Caco-2 (cell line): ENCODE measurements around the gene OR4N2. TPM values are rescaled to one million over a fixed set of nuclear protein-coding genes. Genes with fewer than 3 reads are reported as not detected.

ENCODE experiments used
- BruUV-seq: library from RNA; stranded (reverse); fragments of 400-500 nt; replicated peaks from 2 replicates; lab custom pipeline; 2021; lab: Mats Ljungman, UMichigan
- CTCF ChIA-PET: fragments of 300-600 bp; sonication (Branson Sonifier 250); formaldehyde crosslinking; loops from one replicate; lab custom pipeline; 2022; ENCODE audit warnings: antibody characterized with exemption; lab: Charles Lee
- POLR2A ChIA-PET: fragments of 300-600 bp; sonication (Branson Sonifier 250); formaldehyde crosslinking; loops from one replicate; lab custom pipeline; 2022; ENCODE audit warnings: antibody characterized with exemption; lab: Charles Lee
- DNase-seq, 2 experiments: peaks; one replicate each; pipeline versions ENCODE4 v3.0.0 to v3.0.0-alpha.2; 2020 to 2022
- H3K27me3 ChIP-seq: replicated peaks from 2 replicates; pipeline ENCODE4 v1.6.0; 2011; ENCODE audit warnings: low read length; ENCODE audit not compliant: control insufficient read depth, insufficient read depth
- H3K36me3 ChIP-seq: 2 replicates; pipeline ENCODE4 v1.5.1; 2011; ENCODE audit warnings: low read length; ENCODE audit not compliant: control insufficient read depth, insufficient read depth
- H3K4me1 ChIP-seq: fragments of 250-450 bp; sonication (Bioruptor Pico); 2 replicates; pipeline ENCODE4 v1.5.1; 2020; ENCODE audit warnings: mild to moderate bottlenecking
- H3K4me3 ChIP-seq: 2 replicates; pipeline ENCODE4 v1.5.1; 2011; ENCODE audit warnings: low read depth, mild to moderate bottlenecking, control low read depth, low read length
- H3K9me3 ChIP-seq: fragments of 250-450 bp; sonication (Bioruptor Pico); 2 replicates; pipeline ENCODE4 v1.5.1; 2020; ENCODE audit warnings: mild to moderate bottlenecking, moderate library complexity
- H3K27ac Mint-ChIP-seq: one replicate; pipeline ENCODE4 v1.8.0; 2022; ENCODE audit warnings: mixed read lengths; ENCODE audit not compliant: unreplicated experiment
- H3K27me3 Mint-ChIP-seq: one replicate; pipeline ENCODE4 v1.8.0; 2022; ENCODE audit warnings: mixed read lengths; ENCODE audit not compliant: insufficient read depth, unreplicated experiment
- H3K36me3 Mint-ChIP-seq: one replicate; pipeline ENCODE4 v1.8.0; 2022; ENCODE audit warnings: mild to moderate bottlenecking, mixed read lengths; ENCODE audit not compliant: insufficient read depth, unreplicated experiment
- H3K4me1 Mint-ChIP-seq: one replicate; pipeline ENCODE4 v1.8.0; 2022; ENCODE audit warnings: low read depth, mixed read lengths; ENCODE audit not compliant: unreplicated experiment
- H3K4me3 Mint-ChIP-seq: one replicate; pipeline ENCODE4 v1.8.0; 2022; ENCODE audit warnings: mild to moderate bottlenecking, moderate library complexity, mixed read lengths; ENCODE audit not compliant: unreplicated experiment
- H3K9me3 Mint-ChIP-seq: one replicate; pipeline ENCODE4 v1.8.0; 2022; ENCODE audit warnings: mixed read lengths; ENCODE audit not compliant: unreplicated experiment
- intact Hi-C: fragments of 100-400 bp; cut with micrococcal nuclease; formaldehyde crosslinking; loops from one replicate; pipeline ENCODE4 v1.10.0; 2022; ENCODE audit not compliant: unreplicated experiment
- total RNA-seq: library from RNA; stranded (reverse); gene quantifications from 2 replicates; pipeline ENCODE4 v1.2.3, GENCODE V29; 2022
- TF ChIP-seq, protein P1 (sequence below), 2 experiments: fragments of 200-600 bp in 1 of 2; IDR thresholded peaks; 1 replicate in 1 of 2; 2 replicates in 1 of 2; pipeline versions ENCODE4 v1.5.1 to v1.8.0; 2011 to 2022; ENCODE audit warnings: antibody characterized with exemption in 1 of 2, control low read depth in 1 of 2, inconsistent platforms in 1 of 2, low read depth in 1 of 2, low read length in 1 of 2, mild to moderate bottlenecking in 1 of 2, moderate library complexity in 1 of 2; ENCODE audit not compliant: insufficient read depth in 1 of 2, severe bottlenecking in 1 of 2, unreplicated experiment in 1 of 2

Gene OR4N2
- total RNA-seq, 1 experiment from 2014 or later = not detected

DNA sequence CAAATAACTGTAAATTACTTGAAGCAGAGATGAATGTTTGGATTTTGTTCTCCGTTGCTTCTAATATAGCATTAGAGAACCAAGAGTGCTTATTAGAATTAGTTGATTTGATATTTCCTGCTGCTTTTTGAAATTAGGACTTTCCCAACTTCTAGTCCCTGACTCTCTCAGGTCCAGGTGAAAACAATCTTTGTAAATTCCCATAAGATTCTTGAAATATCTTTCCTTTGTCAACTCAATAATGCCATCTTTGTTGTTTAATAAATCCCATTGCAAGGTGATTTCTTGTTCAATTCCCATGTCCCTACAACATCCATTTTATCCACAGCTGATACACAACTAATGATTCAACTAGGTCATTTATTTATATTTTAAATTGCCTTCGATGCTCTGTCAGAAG is 71.3 kb downstream of the OR4N2 start, which contains the start of gene OR4K2:
TSS of gene OR4K2 (plus strand) at position 301 of the 400 bp plus-strand sequence. CDS start 1,126 bp downstream, outside the sequence.
- H3K27ac Mint-ChIP-seq = no peak within 1 kb of the TSS
- CTCF ChIA-PET = no interaction called here
- H3K9me3 Mint-ChIP-seq = no peaks in the 10 kb centered on the region
- no TSS peak for BruUV-seq
- H3K36me3 Mint-ChIP-seq = no peaks in the 10 kb centered on the region
- POLR2A ChIA-PET = no interaction called here
- Histone ChIP-seq H3K27me3 (no peaks in the 10 kb centered on the region), H3K4me3 (no peak within 1 kb of the TSS), H3K4me1 (no peaks in the 10 kb centered on the region), H3K9me3 (no peaks in the 10 kb centered on the region; the same call in 1 of the 2 replicates), H3K36me3 (no peaks in the 10 kb centered on the region)
- intact Hi-C loops = no loop called here
- no peaks in the 10 kb centered on the region for H3K4me1 Mint-ChIP-seq
- no peak within 1 kb of the TSS for H3K4me3 Mint-ChIP-seq
- DNase-seq = no peak
- H3K27me3 Mint-ChIP-seq = no peaks in the 10 kb centered on the region
- TF ChIP-seq, protein P1, sequence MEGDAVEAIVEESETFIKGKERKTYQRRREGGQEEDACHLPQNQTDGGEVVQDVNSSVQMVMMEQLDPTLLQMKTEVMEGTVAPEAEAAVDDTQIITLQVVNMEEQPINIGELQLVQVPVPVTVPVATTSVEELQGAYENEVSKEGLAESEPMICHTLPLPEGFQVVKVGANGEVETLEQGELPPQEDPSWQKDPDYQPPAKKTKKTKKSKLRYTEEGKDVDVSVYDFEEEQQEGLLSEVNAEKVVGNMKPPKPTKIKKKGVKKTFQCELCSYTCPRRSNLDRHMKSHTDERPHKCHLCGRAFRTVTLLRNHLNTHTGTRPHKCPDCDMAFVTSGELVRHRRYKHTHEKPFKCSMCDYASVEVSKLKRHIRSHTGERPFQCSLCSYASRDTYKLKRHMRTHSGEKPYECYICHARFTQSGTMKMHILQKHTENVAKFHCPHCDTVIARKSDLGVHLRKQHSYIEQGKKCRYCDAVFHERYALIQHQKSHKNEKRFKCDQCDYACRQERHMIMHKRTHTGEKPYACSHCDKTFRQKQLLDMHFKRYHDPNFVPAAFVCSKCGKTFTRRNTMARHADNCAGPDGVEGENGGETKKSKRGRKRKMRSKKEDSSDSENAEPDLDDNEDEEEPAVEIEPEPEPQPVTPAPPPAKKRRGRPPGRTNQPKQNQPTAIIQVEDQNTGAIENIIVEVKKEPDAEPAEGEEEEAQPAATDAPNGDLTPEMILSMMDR (IDR thresholded peaks at IDR 0.05; ENCODE audit: insufficient read depth in 1 of 2, low read depth in 1 of 2, low read length in 1 of 2, severe bottlenecking in 1 of 2, unreplicated experiment in 1 of 2) = no peak

DNA sequence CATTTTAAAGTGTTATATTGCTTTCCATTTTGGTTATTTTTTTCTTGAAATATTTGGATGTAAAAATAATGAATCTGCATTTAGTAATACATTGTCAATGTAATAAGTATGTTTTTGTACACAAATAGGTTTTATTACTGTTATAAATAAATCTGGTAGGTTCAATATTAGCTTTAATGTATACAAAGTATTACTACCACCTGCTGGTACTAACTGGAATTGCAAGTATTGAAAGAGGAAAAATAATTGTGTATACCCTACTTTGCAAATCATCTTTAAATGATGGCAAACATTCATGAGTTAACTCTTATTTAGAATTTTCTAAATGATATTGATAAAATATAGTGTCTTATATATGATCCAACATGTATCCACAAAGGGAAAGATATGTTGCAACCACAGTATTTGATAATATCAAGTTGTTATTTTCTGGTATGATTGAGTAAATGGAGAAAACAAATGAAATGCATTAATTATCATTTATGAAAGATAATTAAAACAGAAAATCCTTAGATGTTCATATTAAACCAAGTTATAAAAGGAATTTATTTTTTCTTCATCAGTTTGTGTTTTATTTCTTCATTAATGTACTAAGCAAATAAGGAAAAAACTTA is 74.6 kb downstream of the OR4N2 start:
- intact Hi-C loops = no loop called here
- no peak overlapping the region for H3K4me3 Mint-ChIP-seq
- Histone ChIP-seq H3K4me1 (no peaks in the 10 kb centered on the region), H3K4me3 (no peak overlapping the region), H3K36me3 (no peaks in the 10 kb centered on the region), H3K9me3 (no peaks in the 10 kb centered on the region; the same call in 1 of the 2 replicates), H3K27me3 (no peaks in the 10 kb centered on the region)
- no peaks in the 10 kb centered on the region for H3K4me1 Mint-ChIP-seq
- CTCF ChIA-PET = no interaction called here
- no peaks in the 10 kb centered on the region for H3K36me3 Mint-ChIP-seq
- H3K9me3 Mint-ChIP-seq = no peaks in the 10 kb centered on the region
- TF ChIP-seq, protein P1 (IDR thresholded peaks at IDR 0.05; ENCODE audit: insufficient read depth in 1 of 2, low read depth in 1 of 2, low read length in 1 of 2, severe bottlenecking in 1 of 2, unreplicated experiment in 1 of 2) = peak; percentile 30 to 69
- no TSS peak for BruUV-seq
- peak in 1 of 2 experiments; percentile 5 for DNase-seq
- H3K27me3 Mint-ChIP-seq = no peaks in the 10 kb centered on the region
- POLR2A ChIA-PET = no interaction called here
- no peak overlapping the region for H3K27ac Mint-ChIP-seq

Other genes starting within 250 kb of the OR4N2 start
- gene OR11H2, start 89.9 kb upstream of the OR4N2 start, total RNA-seq = not detected in 2 replicates
- gene OR4Q3, start 60.2 kb upstream of the OR4N2 start, total RNA-seq = not detected in 2 replicates
- gene OR4M1, start 30.3 kb upstream of the OR4N2 start, total RNA-seq = not detected in 2 replicates
- gene OR4K2, start 71.4 kb downstream of the OR4N2 start, total RNA-seq = not detected in 2 replicates
- not detected in 2 replicates for gene OR4K5, start 116.8 kb downstream of the OR4N2 start, total RNA-seq
- not detected in 2 replicates for gene OR4K1, start 127.1 kb downstream of the OR4N2 start, total RNA-seq
- gene OR4K15, start 171.8 kb downstream of the OR4N2 start, total RNA-seq = not detected in 2 replicates
- not detected in 2 replicates for gene OR4Q2, start 198.4 kb downstream of the OR4N2 start, total RNA-seq
- not detected in 2 replicates for gene OR4K14, start 215.5 kb downstream of the OR4N2 start, total RNA-seq
- not detected in 2 replicates for gene OR4K13, start 232.3 kb downstream of the OR4N2 start, total RNA-seq